Fibroblast of upper back skin (primary cell): ENCODE measurements around the gene TMEM186.
"Not testable (repeated sequence)": the region's sequence is repeated elsewhere in the genome, so short reads cannot be mapped to it uniquely, and the experiment has no call there.

ENCODE experiments used
- DNase-seq: peaks from one replicate; pipeline ENCODE4 v3.0.0-alpha.2; 2013

The TMEM186 gene

DNA sequence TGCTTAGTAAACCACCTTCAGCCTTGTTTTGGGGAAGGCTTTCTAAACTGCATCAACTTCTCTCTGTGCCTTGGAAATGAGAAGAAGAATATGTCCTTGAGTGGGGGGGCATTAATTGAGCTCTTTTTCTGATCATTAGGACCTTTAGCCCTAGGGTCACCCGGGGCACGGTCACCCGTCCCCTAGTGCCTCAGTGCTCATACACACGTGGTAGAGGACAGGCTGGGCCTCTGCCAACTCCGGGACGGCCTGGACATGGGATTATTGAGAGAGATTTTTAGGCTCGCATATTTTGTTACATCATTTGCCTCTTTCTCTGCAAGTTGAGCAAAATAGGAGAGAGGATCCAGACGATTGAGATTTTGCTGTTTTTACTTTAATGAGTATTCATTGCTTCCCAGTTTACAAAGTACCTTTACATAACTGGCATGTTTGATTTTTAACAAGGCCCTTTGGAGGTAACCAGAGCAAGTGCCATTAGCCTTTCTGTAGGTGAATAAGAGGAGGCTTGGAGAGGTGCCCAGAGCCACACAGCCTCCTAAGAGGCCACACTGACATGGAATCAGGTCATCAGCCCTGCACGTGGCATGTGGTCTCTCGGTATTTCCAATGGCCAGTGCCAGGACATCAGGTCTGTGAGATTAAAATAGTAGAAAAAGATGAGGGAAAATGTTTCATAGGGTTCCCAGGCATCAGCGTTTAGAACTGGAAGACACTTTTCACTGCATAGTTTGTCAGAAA, 11.3 kb upstream of the TMEM186 start:
- DNase-seq: no peak

DNA sequence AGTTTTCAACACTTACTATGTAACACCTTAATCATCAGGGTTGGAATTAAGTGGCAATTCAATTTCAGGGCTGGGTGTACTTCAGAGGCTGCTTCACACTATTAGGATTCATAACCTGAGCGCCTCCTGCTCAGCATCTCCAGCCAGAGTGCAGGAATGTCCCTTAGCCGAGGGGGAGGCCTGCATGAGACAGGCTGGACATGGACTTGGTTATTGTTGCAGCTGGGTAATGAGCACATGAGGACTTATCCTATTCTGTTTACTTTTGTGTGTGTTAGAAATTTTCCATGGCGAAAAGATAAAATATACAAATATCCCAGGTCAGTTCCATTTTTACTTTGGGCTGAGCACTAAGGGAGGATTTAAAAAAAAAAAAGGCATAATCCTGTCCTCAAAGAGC, 10.6 kb upstream of the TMEM186 start:
- DNase-seq: no peak

DNA sequence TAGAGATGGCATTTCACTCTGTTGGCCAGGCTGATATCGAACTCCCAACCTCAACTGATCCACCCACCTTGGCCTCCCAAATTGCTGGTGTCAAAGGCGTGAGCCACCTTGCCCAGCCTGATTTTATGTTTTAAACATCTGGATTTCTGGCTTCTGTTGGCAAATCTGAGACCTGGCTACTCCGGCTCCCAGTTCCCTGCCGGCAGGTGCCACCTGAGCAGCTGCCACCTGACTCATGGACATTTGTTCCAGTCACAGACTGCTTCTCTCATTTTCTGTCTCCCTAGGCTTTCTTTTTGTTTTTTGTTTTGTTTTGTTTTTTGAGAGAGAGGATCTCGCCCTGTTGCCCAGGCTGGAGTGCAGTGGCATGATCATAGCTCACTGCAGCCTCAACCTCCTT, 9.8 kb upstream of the TMEM186 start:
- DNase-seq: no peak

DNA sequence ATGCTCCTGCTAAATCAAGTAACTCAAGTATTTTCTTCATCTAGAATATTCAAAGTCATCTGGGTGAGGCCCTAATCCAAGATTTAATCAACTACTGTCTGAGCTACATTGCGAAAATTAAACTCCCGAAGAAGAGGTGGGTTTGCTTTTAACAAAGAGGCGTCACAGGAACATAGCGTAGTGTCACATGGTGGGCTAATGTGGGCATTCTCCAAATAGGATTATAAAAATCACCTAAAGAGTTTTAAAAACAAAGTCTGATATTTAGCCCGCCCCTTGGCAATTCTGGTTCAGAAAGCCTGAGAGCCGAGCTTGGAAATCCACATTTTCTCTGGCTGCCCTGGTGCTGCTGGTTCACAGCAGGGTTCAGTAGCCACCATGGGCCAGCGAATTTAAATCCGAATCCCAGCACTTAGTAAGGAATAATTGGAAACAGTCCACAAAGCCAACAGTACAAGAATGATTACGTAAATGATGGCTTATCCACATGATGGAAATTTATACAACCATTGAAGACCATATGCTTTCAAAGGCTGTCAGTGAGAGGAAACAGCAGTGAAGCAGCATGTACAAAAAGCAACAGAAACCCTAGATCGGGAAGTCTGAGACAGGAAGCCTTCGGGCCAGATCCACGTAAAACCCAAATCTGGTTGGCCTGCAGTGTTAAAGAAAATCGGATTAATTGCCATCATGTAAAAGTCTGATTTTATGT, 9.0 kb upstream of the TMEM186 start:
- DNase-seq: peak; percentile 18

DNA sequence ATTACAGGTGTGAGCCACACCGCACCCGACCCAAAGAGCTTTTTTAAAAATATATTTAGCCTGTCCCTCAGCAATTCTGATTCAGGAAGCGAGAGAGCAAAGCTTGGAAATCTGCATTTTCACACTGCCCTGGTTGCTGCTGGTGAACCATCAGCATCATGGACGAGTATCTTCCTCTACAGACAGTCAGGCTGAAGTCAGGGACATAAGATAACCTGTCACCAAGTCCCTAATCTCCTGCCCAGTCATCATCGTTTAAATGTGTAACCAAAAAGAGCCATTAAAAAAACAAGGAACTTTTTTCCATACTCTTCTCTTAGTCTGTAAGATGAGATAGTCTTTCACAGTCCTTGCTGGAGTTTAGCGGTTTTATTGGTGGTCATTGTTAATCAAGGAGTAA, 6.9 kb upstream of the TMEM186 start:
- no peak for DNase-seq

DNA sequence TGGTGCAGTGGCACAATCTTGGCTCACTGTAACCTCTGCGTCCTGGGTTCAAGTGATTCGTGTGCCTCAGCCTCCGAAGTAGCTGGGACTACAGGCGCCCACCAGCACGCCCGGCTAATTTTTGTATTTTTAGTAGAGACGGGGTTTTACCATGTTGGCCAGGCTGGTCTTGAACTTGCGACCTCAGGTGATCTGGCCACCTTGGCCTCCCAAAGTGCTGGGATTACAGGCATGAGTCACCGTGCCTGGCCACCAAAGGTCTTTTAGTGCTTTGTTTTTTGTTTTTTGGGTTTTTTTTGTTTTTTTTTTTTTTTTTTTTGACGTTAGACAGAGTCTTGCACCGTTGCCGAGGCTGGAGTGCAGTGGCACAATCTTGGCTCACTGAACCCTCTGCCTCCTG, 6.3 kb upstream of the TMEM186 start:
- not testable (repeated sequence) for DNase-seq

DNA sequence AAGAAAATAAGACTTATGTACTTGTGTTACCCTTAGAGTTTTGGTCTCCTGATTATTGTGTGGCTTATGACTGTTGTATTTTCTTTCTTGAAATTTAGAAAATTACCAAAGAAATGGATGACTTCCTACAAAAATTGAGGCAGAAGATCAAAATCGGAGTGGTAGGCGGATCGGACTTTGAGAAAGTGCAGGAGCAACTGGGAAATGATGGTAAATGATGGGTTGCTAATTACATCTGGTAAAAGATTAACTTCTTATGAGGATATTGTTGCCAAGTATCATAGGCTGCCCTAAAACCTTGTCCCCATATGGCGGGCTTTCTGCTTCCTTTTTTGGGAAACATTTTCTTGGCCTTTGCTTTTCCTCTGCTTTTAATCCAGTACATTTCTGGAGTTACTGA, 4.3 kb upstream of the TMEM186 start:
- no peak for DNase-seq

DNA sequence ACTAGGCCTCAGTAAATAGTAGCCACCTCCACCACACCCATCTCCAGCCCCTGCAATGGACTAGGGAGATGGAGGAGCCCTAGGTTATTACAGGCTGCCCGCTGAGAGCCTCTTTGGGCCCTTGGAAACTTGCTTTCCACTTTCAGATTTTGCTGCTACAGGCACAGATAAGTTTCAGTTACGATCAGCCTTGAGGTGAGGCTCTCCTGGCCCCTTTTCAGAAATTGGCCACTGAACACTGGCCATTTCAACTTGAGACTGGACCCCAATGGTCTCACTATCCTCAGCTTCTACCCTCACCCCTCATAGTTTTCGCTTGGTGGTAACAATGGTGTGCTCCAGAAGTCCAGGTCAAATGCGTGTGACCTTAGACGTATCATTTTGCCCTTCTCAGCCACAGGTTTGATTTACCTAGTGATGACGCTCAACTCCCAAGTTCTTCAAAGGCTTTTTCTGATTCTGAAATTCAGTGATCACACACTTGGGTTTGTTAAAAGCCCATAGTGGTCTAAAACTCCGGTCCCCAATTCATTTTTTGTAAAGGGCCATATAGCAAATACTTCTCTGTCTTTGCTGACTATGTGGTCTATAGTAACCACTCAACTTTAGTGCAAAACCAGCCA, 1.2 kb upstream of the TMEM186 start:
- no peak for DNase-seq

DNA sequence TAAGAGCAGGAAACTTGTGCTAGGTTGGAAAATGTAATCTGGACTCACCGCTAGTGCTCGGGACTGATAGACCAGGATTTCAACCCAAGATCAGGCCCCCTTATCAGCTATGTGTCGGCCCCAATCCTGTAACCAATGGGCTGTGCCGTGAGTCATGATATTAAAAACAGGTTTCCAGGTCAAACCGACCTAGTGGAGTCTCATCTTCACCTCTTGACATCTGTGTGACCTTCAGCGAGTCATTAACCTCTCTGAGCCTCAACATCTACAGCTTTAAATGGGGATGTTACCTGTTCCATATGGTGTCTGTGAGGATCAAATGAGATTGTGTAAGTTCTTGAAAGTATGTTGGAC, 712 bp upstream of the TMEM186 start:
- peak; percentile 19 for DNase-seq

DNA sequence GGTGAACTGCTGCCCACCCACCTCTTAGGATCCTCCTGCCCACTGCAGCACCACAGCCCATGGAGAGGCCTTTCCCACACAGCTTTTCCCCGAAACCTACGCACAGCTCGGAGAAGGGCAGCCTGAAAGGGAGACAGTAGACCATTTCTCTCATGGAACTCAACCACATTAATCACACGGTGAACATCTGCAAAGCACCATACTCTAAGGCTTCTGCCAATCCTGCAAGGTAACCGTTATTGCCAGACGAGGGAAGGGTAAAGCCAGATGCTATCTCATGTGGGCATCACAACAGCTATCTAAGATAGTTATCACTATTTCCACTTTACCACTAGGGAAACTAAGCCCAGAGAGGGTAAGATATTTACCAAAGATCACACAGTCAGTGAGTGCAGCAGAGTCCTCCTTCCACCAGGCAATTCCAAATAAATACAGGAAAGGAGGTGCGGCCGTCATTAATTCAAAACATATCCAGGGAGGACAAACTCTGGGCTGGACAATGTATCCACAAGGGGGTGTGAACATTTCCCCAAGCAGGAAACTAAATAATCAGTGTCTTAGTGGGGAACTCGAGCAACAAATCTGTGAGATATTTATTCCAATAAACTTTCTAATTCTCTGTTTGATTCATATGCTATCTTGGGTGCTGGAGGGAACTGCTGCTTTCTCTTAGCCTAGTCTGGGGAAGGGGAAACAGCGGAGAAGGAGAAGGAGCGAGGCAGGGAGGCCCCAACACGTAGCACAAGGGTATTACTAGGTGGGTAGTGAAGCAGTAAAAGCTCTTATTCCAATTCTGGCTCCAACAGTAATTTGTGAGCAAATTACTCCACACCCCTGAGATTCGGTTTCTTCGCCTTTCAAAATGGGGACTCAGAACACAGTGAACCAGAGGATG, 723 bp downstream of the TMEM186 start:
- DNase-seq: no peak

DNA sequence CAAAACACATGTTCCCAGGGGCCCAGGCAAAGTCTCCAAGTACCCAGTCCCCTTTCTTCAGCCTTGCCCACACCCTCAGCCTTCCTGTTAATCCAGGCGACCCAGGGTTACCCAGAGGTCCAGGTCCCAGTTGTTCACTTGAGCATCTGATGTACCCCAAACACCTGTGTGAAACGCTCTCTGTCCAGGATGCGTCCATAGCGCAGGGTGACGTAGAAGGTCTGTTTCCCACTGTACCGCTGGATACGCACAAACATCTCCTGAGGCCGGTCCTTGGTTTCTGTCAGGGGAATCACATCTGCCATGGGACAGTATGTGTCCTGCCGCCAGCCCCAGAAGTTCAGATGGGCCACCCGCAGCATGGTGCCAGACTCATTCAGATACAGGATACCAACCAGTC, 1.6 kb downstream of the TMEM186 start:
- DNase-seq: no peak

DNA sequence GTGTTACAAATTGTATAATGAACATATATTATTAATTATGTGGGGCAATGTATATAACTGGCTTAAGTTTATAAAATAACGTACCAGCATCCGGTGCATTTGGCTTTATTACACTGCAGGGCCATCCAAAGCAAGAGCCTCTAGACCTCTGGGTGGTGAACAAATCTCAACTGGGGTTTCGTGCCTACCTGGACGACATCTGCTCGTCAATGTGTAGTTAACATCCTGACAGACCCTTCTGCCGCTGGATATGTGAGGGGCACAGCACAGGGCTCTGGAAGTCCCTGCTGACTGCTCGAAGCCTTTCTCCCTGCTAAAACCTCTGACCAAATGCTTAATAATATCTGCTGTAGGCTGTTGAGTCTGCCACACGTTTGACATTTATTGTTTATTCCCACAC, 2.3 kb downstream of the TMEM186 start:
- DNase-seq: no peak

DNA sequence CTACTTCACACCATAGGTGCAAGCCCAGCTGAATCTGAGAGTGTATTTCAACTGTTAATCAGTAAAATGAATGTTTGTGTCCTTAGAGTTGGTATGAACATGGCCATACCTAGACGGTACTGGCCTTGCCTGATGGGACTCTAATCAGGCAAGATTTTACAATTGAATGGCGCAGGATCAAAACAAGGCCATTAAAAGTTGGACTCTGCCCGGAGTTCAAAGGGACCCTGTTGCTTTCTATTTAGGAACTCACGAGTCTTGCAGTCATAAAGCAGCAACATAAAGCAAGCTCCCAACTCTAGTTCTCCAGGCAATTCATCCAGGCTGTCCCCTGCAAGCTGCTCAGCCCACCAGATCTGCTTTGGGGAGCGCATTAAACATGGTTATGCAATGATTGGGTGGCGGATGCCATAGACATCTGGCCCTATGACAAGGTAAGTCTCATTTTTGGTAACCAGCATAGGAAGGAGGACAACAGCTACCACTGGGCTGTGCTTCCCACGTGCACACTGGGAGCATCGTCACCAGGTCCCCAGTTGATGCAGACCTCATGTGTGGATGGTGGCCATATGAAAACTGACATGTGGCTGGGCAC, 8.8 kb downstream of the TMEM186 start:
- no peak for DNase-seq

DNA sequence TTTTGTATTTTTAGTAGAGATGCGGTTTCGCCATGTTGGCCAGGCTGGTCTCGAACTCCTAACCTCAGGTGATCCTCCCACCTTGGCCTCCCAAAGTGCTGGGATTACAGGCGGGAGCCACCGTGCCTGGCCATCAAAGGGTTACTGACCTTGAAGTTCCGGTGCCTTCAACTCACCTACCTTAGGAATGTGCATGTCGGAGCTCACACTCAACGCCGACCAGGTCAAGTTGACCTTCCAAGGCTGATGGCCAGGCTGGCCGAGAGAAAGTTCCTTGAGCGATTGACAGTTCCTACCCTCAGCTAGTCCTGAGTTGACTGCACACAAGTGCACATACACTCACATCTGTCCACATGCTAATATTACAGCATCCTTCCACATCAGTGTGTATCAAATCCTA, 11.1 kb downstream of the TMEM186 start:
- DNase-seq: not testable (repeated sequence)

DNA sequence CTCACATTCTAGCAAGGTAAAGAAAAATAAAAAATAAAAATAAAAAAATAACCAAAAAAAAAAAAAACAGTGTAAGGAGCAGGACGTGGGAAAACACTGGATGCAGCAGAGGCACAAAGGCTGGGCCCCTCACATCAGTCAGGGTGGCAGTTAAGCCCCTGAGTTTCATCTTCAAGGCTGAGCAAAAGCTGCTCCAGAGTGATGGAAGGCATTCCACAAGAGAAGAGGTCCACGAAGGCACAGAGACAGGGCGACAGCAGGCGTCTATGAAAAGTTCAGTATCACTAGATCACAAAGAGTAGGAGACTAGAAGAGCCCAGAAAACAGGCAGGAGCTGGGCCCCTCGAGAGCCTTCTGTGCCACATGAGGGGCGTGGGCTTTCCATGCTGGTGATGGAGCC, 12.0 kb downstream of the TMEM186 start:
- DNase-seq: no peak

DNA sequence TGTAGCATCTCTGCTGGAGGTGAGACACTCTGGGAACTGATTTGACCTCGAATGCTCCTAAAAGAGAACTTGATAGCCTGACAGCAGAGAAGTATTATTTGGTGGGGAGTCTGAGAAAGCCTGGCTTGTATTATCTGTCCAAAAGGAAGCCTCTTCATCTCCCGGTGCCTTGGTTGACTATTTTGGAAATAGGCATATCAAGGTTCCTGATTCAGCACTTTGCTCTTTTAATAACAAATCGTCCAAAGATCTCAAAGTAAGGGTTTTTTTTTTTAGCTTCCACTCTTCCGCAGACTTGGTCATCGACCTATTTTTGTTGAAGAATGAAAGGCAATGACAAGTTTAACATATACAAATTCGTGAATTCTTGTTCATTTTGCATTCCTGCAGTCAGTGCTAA, 14.8 kb downstream of the TMEM186 start:
- no peak for DNase-seq

DNA sequence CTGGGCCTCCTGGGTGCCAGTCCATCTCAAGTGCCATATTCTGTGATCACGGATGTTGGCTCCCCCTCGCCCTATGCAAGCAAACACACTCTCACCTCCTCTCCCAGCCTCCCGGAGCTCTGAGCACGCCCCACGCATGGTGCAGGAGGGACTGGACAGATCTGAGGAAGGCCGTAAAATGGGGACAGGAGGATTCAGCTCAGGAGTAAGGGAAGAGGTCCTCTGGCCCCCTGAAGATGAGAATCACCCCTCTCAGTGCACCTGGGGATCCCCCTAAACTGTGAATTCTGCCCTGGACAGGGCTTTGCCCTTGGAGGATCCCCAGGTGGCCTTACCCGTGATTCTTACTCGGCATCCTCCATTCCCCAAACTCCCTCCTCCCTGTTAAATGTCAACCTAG, 15.6 kb downstream of the TMEM186 start:
- DNase-seq: no peak

DNA sequence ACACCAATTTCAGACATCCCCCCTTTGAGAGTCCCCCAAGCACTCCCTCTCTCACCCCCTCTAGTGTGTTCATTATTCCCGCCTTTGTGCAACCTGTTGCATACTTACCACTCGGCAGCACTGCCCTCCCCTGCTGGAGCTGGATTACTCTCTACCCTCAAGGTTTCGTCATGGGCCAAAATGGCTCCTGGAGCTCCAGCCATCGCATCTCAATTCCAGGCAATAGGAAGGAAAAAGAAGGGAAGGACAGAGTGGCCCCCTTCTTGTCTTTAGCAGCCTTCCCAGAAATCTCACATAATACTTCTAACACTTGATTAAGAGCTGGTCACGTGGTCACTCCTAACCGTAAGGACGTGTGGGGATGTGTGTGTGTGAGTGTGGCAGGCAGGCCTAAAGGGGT, 20.2 kb downstream of the TMEM186 start:
- DNase-seq: no peak

DNA sequence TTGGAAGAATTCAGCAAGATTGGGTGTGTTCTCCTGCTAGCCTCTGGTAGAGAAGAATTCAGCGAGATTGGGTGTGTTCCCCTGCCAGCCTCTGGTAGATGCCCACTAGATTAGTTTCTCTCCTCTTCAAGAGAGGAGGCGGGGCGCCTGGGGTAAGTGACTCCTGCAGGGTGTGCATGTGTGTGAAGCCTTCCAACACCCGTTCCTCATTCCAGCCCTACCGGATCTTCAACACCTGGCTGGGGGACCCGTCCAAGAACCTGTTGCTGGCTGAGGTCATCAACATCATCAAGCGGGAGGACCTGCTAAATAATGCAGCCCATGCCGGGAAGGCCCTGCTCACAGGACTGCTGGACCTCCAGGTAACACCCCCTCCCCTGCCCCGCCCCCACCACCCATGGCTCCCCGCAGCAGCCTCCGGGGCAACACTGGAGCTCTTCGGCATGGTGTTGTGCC, 21.3 kb downstream of the TMEM186 start:
- DNase-seq: no peak

DNA sequence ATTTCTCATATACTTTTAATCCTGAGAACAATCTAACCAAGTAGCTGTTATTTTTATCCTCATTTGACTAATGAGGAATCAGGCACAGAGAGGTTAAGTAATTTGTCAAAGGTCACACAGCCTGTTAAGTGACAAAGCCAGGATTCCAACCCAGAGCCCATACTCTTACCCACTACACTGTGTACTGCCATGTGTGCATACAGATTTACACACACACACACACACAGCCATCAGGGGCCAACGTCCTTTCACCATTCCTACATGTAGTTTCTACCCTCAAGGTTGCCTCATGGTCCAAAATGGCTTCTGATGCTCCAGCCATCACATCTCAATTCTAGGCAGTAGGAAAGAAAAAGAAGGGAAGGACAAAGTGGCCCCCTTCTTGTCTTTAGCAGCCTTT, 22.1 kb downstream of the TMEM186 start:
- DNase-seq: no peak

DNA sequence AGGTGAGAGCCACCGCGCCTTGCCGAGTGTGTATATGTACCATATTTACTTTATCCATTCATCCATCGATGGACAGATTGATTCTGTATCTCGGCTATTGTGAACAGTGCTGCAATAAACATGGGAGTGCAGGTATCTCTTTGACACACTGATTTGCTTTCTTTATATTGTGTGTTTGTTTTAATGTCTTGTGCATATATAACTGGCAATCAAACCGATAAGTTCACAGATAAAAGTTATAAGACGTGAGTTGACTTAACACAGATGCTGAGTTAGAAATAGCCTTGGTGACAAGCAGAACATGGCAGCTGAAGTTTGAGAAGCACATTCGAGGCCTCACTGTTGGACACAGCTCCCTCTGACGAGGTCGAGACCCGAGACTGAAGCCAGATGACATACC, 23.2 kb downstream of the TMEM186 start:
- DNase-seq: no peak

DNA sequence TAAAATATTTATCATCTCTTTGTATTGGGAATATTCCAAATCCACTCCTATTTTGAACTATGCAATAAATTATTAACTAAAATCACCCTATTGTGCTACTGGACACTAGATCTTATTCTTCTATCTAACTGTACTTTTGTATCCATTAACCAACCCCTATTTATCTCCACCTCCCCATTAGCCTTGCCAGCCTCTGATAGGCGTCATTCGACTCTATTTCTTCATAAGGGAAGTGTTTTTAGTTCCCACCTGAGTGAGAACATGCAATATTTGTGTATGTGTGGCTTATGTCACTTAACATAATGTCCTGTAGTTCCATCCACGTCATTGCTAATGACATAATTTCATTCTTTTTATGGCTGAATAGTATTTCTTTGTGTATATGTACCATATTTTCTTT, 23.9 kb downstream of the TMEM186 start:
- no peak for DNase-seq

DNA sequence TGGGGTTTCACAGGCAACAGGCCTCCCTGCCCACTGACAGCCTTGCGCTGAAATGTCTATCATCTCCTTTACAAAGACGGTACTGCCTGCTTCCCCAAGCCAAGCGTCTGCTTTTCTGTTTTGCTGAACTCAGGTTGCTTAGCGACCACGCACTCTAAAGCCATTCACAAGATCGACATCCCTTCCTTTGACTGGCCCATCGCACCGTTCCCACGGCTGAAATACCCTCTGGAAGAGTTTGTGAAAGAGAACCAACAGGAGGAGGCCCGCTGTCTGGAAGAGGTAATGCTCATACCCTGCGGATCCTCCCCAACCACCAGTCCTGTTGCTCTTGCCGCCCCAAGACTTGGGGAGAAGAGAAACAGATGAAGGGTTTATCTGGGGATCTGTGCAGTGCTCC, 28.7 kb downstream of the TMEM186 start:
- DNase-seq: no peak
